Subcutaneous preadipocyte (primary cell): Measurements from ENCODE around the gene KRTAP4-3. TPM values are rescaled to one million over a fixed set of nuclear protein-coding genes. Genes with fewer than 3 reads are reported as not detected.

ENCODE experiments used
- small RNA-seq: library from RNA; depleted of rRNA; stranded (forward); fragments of <200 nt; gene quantifications from one replicate; pipeline ENCODE3, GENCODE V24; 2012
- total RNA-seq: library from RNA; depleted of rRNA; stranded (reverse); fragments of >200 nt; gene quantifications from 2 replicates; pipeline ENCODE4 v1.2.3, GENCODE V29; 2012

Gene KRTAP4-3
- total RNA-seq, result not detected in 2 replicates

DNA sequence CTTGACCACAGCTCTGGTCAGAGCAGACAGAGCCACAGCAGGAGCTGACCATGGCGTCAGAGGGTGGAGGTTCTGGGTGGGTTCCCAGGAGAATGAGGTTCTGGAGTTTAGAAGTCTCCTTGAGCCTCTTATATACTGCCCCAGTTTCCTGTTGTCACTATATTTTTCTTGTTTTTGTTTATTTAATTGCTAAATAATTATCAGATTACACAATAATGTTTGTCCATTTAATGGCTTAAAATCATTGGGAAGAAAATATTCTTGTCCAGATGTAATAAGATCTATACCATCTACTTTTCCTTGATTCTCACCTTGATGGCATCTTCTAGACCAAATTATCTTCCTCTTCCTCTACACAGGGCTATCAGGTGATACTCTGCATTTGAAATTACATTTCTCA lies at the start of gene KRTAP4-3:
TSS of gene KRTAP4-3 (minus strand) at position 101 of the 400 bp plus-strand sequence. CDS start at position 52, 49 bp downstream.

DNA sequence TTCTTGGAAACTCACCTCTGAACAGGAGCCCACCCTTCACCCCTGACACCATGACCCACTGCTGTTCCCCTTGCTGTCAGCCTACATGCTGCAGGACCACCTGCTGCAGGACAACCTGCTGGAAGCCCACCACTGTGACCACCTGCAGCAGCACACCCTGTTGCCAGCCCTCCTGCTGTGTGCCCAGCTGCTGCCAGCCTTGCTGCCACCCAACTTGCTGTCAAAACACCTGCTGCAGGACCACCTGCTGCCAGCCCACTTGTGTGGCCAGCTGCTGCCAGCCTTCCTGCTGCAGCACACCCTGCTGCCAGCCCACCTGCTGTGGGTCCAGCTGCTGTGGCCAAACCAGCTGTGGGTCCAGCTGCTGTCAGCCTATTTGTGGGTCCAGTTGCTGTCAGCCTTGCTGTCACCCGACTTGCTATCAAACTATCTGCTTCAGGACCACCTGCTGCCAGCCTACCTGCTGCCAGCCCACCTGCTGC lies 21.9 kb upstream of the KRTAP4-3 start, which contains the start of gene KRTAP9-1:
TSS of gene KRTAP9-1 (plus strand) at position 51 of the 482 bp plus-strand sequence. CDS start at position 51, 0 bp downstream.

DNA sequence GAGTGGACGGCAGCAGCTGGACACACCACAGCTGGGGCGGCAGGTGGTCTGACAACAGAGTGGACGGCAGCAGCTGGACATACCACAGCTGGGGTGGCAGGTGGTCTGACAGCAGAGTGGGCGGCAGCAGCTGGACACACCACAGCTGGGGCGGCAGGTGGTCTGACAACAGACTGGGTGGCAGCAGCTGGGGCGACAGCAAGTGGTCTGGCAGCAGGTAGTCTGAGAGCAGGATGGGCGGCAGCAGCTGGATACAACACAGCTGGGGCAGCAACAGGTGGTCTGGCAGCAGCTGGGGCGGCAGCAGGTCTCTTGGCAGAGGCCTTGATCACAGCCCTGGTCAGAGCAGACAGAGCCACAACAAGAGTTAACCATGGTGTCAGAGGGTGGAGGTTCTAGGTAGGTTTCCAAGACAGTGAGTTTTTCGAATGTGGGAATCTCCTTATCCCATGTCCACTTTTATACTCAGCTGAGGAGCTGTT lies 16.5 kb upstream of the KRTAP4-3 start, which contains the start of gene KRTAP4-1:
TSS of gene KRTAP4-1 (minus strand) at position 432 of the 482 bp plus-strand sequence. CDS start at position 375, 57 bp downstream.

DNA sequence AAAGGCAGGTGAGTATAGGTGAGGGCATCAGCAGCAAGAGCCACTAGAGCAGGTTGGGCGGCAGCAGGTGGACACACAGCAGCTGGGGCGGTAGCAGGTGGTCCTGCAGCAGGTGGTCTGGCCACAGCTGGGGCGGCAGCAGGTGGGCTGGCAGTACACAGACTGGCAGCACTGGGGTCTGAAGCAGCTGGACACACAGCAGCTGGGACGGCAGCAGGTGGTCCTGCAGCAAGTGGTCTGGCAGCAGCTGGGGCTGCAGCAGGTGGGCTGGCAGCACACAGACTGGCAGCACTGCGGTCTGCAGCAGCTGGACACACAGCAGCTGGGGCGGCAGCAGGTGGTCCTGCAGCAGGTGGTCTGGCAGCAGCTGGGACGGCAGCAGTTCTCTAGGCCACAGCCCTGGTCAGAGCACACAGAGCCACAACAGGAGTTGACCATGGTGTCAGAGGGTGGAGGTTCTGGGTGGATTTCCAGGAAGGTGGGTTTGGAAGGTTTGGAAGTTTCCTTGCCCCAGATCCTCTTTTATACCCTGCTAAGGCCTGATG lies 9.8 kb upstream of the KRTAP4-3 start, which contains the start of gene KRTAP4-2:
TSS of gene KRTAP4-2 (minus strand) at position 495 of the 545 bp plus-strand sequence. CDS start at position 438, 57 bp downstream.

DNA sequence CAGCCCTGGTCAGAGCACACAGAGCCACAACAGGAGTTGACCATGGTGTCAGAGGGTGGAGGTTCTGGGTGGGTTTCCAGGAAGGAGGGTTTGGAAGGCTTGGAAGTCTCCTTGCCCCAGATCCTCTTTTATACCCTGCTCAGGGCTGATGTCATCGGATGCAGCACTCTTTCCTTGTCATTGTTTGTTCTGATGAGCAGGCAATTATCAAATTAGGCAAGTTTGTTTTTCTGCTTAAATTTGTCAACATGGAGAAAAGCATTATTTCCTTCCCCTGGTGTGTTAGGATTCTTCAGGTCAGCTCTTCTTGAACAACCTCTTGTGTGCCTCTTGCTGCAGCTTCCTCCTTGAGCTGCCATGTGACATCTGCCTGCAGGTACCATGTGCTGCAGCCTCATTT lies 7.4 kb downstream of the KRTAP4-3 start, which contains the start of gene KRTAP4-4:
TSS of gene KRTAP4-4 (minus strand) at position 101 of the 400 bp plus-strand sequence. CDS start at position 44, 57 bp downstream.

DNA sequence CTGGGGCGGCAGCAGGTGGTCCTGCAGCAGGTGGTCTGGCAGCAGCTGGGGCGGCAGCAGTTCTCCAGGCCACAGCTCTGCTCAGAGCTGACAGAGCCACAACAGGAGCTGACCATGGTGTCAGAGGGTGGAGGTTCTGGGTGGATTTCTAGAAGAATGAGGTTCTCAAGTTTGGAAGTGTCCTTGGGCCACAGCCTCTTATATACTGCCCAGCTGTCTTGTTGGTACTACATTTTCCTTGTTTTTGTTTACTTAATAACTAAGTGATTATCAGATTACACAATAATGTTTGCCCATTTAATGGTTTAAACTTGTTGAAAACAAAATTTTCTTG lies 18.4 kb downstream of the KRTAP4-3 start, which contains the start of gene KRTAP4-5:
TSS of gene KRTAP4-5 (minus strand) at position 174 of the 334 bp plus-strand sequence. CDS start at position 116, 58 bp downstream.

DNA sequence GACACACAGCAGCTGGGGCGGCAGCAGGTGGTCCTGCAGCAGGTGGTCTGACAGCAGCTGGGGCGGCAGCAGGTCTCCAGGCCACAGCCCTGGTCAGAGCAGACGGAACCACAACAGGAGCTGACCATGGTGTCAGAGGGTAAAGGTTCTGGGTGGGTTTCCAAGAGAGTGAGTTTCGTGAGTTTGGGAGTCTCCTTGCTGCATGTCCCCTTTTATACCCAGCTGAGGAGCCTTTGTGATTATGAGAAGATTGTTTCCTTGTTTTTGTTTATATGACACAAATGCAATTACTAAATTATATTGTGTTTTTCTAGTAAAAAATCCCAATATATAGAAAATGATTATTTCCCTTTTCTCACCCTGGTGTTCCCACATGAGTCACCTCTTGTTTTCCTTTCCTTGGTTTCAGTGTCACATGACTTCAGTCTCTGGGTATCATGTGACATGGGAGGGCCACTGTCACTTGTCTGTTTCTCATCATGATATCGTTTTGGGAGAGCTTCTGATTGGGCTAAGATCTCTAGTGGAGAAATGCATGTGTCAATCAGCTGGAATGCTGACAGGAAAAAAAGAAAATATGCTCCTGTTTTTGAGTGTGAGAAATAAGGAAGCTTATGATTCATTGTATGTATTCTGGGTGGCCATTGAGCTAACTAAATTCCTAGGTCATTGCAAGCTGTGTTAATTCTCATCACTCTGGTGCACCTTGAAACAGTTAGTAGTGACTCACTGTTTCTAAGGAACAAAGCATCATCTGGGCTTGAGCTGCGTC lies 27.5 kb downstream of the KRTAP4-3 start, which contains the start of gene KRTAP4-6:
TSS of gene KRTAP4-6 (minus strand) at position 185 of the 772 bp plus-strand sequence. CDS start at position 128, 57 bp downstream.

DNA sequence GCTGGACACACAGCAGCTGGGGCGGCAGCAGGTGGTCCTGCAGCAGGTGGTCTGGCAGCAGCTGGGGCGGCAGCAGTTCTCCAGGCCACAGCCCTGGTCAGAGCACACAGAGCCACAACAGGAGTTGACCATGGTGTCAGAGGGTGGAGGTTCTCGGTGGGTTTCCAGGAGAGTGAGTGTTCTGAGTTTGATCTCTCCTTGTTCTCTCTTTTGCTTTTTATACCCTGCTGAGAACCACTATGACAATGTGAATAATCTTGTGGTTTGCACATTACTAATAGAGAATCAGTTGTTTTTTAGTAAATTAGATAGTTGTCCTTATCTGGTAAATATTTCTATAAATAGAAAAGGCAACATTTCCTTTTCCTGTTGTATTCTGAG lies 44.0 kb downstream of the KRTAP4-3 start, which contains the start of gene KRTAP4-12:
TSS of gene KRTAP4-12 (minus strand) at position 192 of the 381 bp plus-strand sequence. CDS start at position 132, 60 bp downstream.

DNA sequence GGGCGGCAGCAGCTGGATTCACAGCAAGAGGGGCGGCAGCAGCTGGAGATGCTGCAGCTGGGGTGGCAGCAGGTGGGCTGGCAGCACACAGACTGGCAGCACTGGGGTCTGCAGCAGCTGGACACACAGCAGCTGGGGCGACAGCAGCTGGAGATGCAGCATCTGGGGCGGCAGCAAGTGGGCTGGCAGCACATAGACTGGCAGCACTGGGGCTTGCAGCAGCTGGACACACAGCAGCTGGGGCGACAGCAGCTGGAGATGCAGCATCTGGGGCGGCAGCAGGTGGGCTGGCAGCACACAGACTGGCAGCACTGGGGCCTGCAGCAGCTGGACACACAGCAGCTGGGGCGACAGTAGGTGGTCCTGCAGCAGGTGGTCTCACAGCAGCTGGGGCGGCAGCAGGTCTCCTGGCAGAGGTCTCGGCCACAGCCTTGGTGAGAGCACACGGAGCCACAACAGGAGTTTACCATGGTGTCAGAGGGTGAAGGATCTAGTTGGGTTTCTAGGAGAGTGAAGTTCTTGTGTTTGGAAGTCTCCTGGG lies 50.1 kb downstream of the KRTAP4-3 start, which contains the start of gene KRTAP4-11:
TSS of gene KRTAP4-11 (minus strand) at position 528 of the 541 bp plus-strand sequence. CDS start at position 470, 58 bp downstream.

Small RNA genes lying within 50 kb of the gene (small RNA-seq; reads per million reads assigned to genes)
- not detected for gene KRTAP4-17P

Other genes with a start within 250 kb of the KRTAP4-3 start
- gene KRT23, start 230.6 kb downstream of the KRTAP4-3 start, total RNA-seq, result not detected in 2 replicates
- gene KRT39, start 201.3 kb downstream of the KRTAP4-3 start, total RNA-seq, result not detected in 2 replicates
- gene KRT40, start 183.9 kb downstream of the KRTAP4-3 start, total RNA-seq, result not detected in 2 replicates
- not detected in 2 replicates for gene KRTAP3-3, start 174.1 kb downstream of the KRTAP4-3 start, total RNA-seq
- not detected in 2 replicates for gene KRTAP3-2, start 168.3 kb downstream of the KRTAP4-3 start, total RNA-seq
- gene KRTAP3-1, start 159.1 kb downstream of the KRTAP4-3 start, total RNA-seq, result not detected in 2 replicates
- gene KRTAP1-5, start 141.0 kb downstream of the KRTAP4-3 start, total RNA-seq, result 1.1 and 1.6 TPM in 2 replicates
- not detected in 2 replicates for gene KRTAP1-4, start 138.0 kb downstream of the KRTAP4-3 start, total RNA-seq
- gene KRTAP1-3, start 133.3 kb downstream of the KRTAP4-3 start, total RNA-seq, result not detected in 2 replicates
- not detected in 2 replicates for gene KRTAP1-1, start 126.8 kb downstream of the KRTAP4-3 start, total RNA-seq
- gene KRTAP2-1, start 120.9 kb downstream of the KRTAP4-3 start, total RNA-seq, result not detected in 2 replicates
- not detected in 2 replicates for gene KRTAP2-2, start 113.0 kb downstream of the KRTAP4-3 start, total RNA-seq
- gene KRTAP2-3, start 108.1 kb downstream of the KRTAP4-3 start, total RNA-seq, result not detected in 2 replicates
- not detected in 2 replicates for gene KRTAP2-4, start 102.3 kb downstream of the KRTAP4-3 start, total RNA-seq
- gene KRTAP4-7, start 84.1 kb downstream of the KRTAP4-3 start, total RNA-seq, result not detected in 2 replicates
- gene KRTAP4-8, start 70.1 kb downstream of the KRTAP4-3 start, total RNA-seq, result not detected in 2 replicates
- not detected in 2 replicates for gene KRTAP4-16, start 66.0 kb downstream of the KRTAP4-3 start, total RNA-seq
- not detected in 2 replicates for gene KRTAP4-9, start 62.8 kb downstream of the KRTAP4-3 start, total RNA-seq
- gene KRTAP4-11, start 49.8 kb downstream of the KRTAP4-3 start, total RNA-seq, result not detected in 2 replicates
- gene KRTAP4-12, start 44.0 kb downstream of the KRTAP4-3 start, total RNA-seq, result not detected in 2 replicates
- gene KRTAP4-6, start 27.7 kb downstream of the KRTAP4-3 start, total RNA-seq, result not detected in 2 replicates
- not detected in 2 replicates for gene KRTAP4-5, start 18.4 kb downstream of the KRTAP4-3 start, total RNA-seq
- not detected in 2 replicates for gene KRTAP4-4, start 7.5 kb downstream of the KRTAP4-3 start, total RNA-seq
- not detected in 2 replicates for gene KRTAP4-2, start 10.0 kb upstream of the KRTAP4-3 start, total RNA-seq
- not detected in 2 replicates for gene KRTAP4-1, start 16.7 kb upstream of the KRTAP4-3 start, total RNA-seq
- gene KRTAP9-1, start 21.7 kb upstream of the KRTAP4-3 start, total RNA-seq, result not detected in 2 replicates
- gene KRTAP9-2, start 58.4 kb upstream of the KRTAP4-3 start, total RNA-seq, result not detected in 2 replicates
- gene KRTAP9-3, start 64.2 kb upstream of the KRTAP4-3 start, total RNA-seq, result not detected in 2 replicates
- gene KRTAP9-8, start 69.8 kb upstream of the KRTAP4-3 start, total RNA-seq, result not detected in 2 replicates
- not detected in 2 replicates for gene KRTAP9-4, start 81.5 kb upstream of the KRTAP4-3 start, total RNA-seq
- gene KRTAP9-9, start 87.2 kb upstream of the KRTAP4-3 start, total RNA-seq, result not detected in 2 replicates
- not detected in 2 replicates for gene KRTAP9-6, start 97.2 kb upstream of the KRTAP4-3 start, total RNA-seq
- not detected in 2 replicates for gene KRTAP9-7, start 107.5 kb upstream of the KRTAP4-3 start, total RNA-seq
- not detected in 2 replicates for gene KRTAP29-1, start 134.6 kb upstream of the KRTAP4-3 start, total RNA-seq
- not detected in 2 replicates for gene KRTAP16-1, start 141.1 kb upstream of the KRTAP4-3 start, total RNA-seq
- gene KRTAP17-1, start 147.5 kb upstream of the KRTAP4-3 start, total RNA-seq, result not detected in 2 replicates
- not detected in 2 replicates for gene KRT33A, start 182.6 kb upstream of the KRTAP4-3 start, total RNA-seq
- gene KRT33B, start 201.6 kb upstream of the KRTAP4-3 start, total RNA-seq, result not detected in 2 replicates
- gene KRT34, start 214.1 kb upstream of the KRTAP4-3 start, total RNA-seq, result 0.37 and 0.59 TPM in 2 replicates
- gene KRT31, start 229.4 kb upstream of the KRTAP4-3 start, total RNA-seq, result not detected in 2 replicates